Measurements from ENCODE around the gene WDR5B.
"Not testable (repeated sequence)": the region's sequence is repeated elsewhere in the genome, so short reads cannot be mapped to it uniquely, and the experiment has no call there.

The WDR5B gene

DNA sequence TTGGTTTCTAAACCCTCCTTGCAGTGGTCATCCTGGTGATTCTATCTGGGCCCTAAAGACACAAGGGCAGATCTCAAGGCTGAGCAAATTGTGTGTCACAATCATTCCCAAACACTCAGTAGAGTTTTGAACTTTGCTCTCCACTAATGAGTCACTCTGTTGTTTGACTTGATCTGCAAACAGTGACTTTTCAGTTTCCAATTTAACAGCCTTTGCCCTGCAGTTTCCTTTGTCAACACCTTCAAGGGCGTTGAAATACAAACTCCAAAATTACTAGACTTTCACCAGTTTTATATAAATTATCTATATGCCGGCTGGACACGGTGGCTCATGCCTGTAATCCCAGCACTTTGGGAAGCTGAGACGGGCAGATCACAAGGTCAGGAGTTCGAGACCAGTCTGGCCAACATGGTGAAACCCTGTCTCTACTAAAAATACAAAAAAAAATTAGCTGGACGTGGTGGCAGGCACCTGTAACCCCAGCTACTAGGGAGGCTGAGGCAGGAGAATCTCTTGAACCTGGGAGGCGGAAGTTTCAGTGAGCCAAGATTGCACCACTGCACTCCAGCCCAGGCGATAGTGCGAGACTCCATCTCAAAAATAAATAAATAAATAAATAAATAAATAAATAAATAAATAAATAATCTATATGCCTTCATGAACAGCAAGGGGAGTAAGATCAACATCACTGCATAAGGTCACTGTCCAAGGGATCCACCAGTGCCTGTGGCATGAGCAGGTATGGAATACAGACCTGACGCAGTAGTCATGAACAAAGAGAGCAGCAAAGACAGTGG, 50.1 kb downstream of the WDR5B start:
- DNase-seq (ENCODE audit: low read depth in 3 of 3), result not testable (repeated sequence)

DNA sequence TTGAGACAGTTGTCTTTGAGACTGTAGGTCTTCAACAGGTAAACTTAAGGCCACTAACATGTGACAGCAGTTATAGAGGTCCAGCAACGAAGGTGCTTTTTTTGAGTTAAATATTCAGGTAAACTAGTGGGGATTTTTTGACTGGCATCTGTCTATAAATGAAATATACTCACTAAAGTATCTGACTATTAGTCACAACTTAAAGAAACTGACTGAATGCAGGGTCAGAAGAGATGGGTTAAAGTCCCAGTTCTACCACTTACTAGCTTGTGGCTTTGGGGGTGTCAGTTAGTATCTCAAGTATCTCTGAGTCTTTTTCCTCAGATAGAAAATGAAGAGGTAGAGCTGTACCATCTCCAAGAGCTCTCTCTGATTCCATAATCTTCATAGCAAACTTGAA, 50.8 kb downstream of the WDR5B start:
- no peak for DNase-seq (ENCODE audit: low read depth in 3 of 3)

DNA sequence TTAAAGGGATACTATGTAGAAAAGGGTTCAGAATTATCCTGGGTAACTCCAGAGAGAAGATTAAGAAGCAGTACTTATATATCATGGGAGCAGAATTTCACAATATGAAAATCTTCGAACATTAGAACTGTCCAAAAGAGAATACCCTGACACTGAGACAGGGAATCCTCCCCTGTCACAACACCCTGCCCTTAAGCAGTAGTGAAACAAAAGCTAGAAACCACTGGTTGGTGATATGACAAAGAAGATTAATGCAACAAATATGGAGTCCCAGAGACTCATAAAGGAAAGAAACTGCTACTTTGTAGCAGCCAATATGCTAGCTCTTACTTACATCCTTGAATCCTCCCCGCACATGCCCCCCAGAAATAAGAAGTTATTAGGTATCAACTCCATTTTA, 51.4 kb downstream of the WDR5B start:
- DNase-seq (ENCODE audit: low read depth in 3 of 3), result no peak
